ENCODE data around the gene TAF1L.

- TF ChIP-seq CTCF (IDR thresholded peaks at IDR 0.05) (no peak), POLR2A (IDR thresholded peaks at IDR 0.05) (no peak)
Observed at GRCh38 chr9:32647671-32648070, 12.2 kb upstream of the TAF1L start.

All from suprapubic skin (tissue), 3 donors.